K562 (cell line): ENCODE results near the gene GGT6. TPM values are rescaled to one million over a fixed set of nuclear protein-coding genes. Genes with fewer than 3 reads are reported as not detected.
A peak's percentile ranks its signal among the peaks of the same experiment; 100 is the strongest.

Experiments used
- ATAC-seq: fragments of 200-7000 bp; cut with Tn5 transposase; 3 replicates; pipeline ENCODE4 v1.9.1; 2020; ENCODE audit warnings: moderate library complexity
- BruUV-seq: library from RNA; stranded (reverse); fragments of 400-500 nt; replicated peaks from 2 replicates; lab custom pipeline; 2021; lab: Mats Ljungman, UMichigan
- CTCF ChIA-PET: fragments of 300-600 bp; formaldehyde crosslinking; extraction: SDS; loops from one replicate; lab custom pipeline; 2021; ENCODE audit warnings: low intra/inter-chr PET ratio; lab: Yijun Ruan, JAX
- POLR2A ChIA-PET: fragments of 300-600, 350-650 bp; sonication (Branson Sonifier 250); formaldehyde crosslinking; extraction: SDS; loops from one replicate; lab custom pipeline; 2021; ENCODE audit warnings: antibody characterized with exemption, inconsistent platforms; lab: Yijun Ruan, JAX
- DNase-seq, 4 experiments: peaks; one replicate each; pipeline versions ENCODE4 v3.0.0 to v3.0.0-alpha.2; 2011 to 2018; ENCODE audit warnings: low spot score in 3 of 4, mixed read lengths in 3 of 4; ENCODE audit errors: extremely low read depth in 1 of 4
- FAIRE-seq: peaks from 2 replicates; lab custom pipeline; 2011; peaks lifted over from hg19 to GRCh38; lab: Jason Lieb, UNC
- H2AFZ ChIP-seq: 2 replicates; pipeline ENCODE4 v1.6.0; 2011; ENCODE audit warnings: low read depth, low read length, control low read depth, inconsistent platforms
- H3K27ac ChIP-seq: fragments of 200-600 bp; 3 replicates; pipeline ENCODE4 v1.8.0; 2011; ENCODE audit warnings: low read depth, mild to moderate bottlenecking, control low read depth, inconsistent platforms, low read length, moderate library complexity, mixed read lengths; ENCODE audit errors: extremely low read depth
- H3K27me3 ChIP-seq, 2 experiments: fragments of 300-600 bp in 1 of 2; 2 replicates in 1 of 2; 3 replicates in 1 of 2; pipeline versions ENCODE4 v1.6.0 to v1.8.0; 2011; ENCODE audit warnings: inconsistent platforms in 2 of 2, low read length in 2 of 2, mild to moderate bottlenecking in 1 of 2, mixed read lengths in 1 of 2, moderate library complexity in 1 of 2; ENCODE audit not compliant: control insufficient read depth in 2 of 2, insufficient read depth in 2 of 2
- H3K36me3 ChIP-seq: fragments of 300-600 bp; 3 replicates; pipeline ENCODE4 v1.8.0; 2011; ENCODE audit warnings: mild to moderate bottlenecking, low read length, inconsistent platforms; ENCODE audit not compliant: control insufficient read depth, insufficient read depth
- H3K4me1 ChIP-seq, 2 experiments: fragments of 200-600 bp in 1 of 2; replicated peaks in 1 of 2; 2 replicates in 1 of 2; 3 replicates in 1 of 2; pipeline versions ENCODE4 v1.5.1 to v1.8.0; 2011; ENCODE audit warnings: inconsistent platforms in 2 of 2, low read length in 2 of 2, mild to moderate bottlenecking in 1 of 2, mixed read lengths in 1 of 2, moderate library complexity in 1 of 2; ENCODE audit not compliant: control insufficient read depth in 2 of 2, insufficient read depth in 2 of 2
- H3K4me2 ChIP-seq: 2 replicates; pipeline ENCODE4 v1.6.1; 2011; ENCODE audit warnings: low read length, control low read depth, inconsistent platforms, mixed read lengths; ENCODE audit not compliant: insufficient read depth
- H3K4me3 ChIP-seq: fragments of 200-600 bp; sonication (generic), shearing (Covaris generic); 2 replicates; pipeline ENCODE4 v1.5.1; 2016; ENCODE audit warnings: control low read depth, inconsistent platforms
- H3K79me2 ChIP-seq: fragments of 200-600 bp; 3 replicates; pipeline ENCODE4 v1.8.0; 2011; ENCODE audit warnings: low read length, inconsistent platforms; ENCODE audit not compliant: control insufficient read depth, insufficient read depth
- H3K9ac ChIP-seq, 2 experiments: 2 replicates each; pipeline versions ENCODE4 v1.6.0 to v1.6.1; 2011; ENCODE audit warnings: low read depth in 2 of 2, low read length in 2 of 2, control low read depth in 1 of 2, inconsistent platforms in 1 of 2, mild to moderate bottlenecking in 1 of 2, mixed read lengths in 1 of 2; ENCODE audit not compliant: insufficient read depth in 1 of 2
- H3K9me1 ChIP-seq: one replicate; pipeline ENCODE4 v1.6.0; 2011; ENCODE audit warnings: inconsistent platforms, mild to moderate bottlenecking, low read length, moderate library complexity; ENCODE audit not compliant: control insufficient read depth, insufficient read depth
- H3K9me3 ChIP-seq: replicated peaks from 2 replicates; pipeline ENCODE4 v1.5.1; 2011; ENCODE audit warnings: low read depth, low read length, inconsistent platforms; ENCODE audit not compliant: control insufficient read depth, insufficient read depth
- H4K20me1 ChIP-seq: replicated peaks from 2 replicates; pipeline ENCODE4 v1.6.1; 2011; ENCODE audit warnings: low read length, inconsistent platforms, mixed read lengths; ENCODE audit not compliant: control insufficient read depth, insufficient read depth
- GABPB1 ChIP-seq: sonication (generic); formaldehyde crosslinking; IDR thresholded peaks from 2 replicates; pipeline ENCODE4 v1.8.0; 2022; ENCODE audit warnings: mild to moderate bottlenecking, missing genetic modification reagents
- HEY1 ChIP-seq: fragments of 250-450 bp; sonication (Bioruptor Pico); IDR thresholded peaks from 2 replicates; pipeline ENCODE4 v1.5.0; 2020; ENCODE audit warnings: mild to moderate bottlenecking, moderate library complexity, borderline replicate concordance
- PTRF ChIP-seq: fragments of 450-650 bp; IDR thresholded peaks from 2 replicates; pipeline ENCODE4 v1.6.1; 2016; ENCODE audit warnings: mild to moderate bottlenecking, missing genetic modification characterization, missing compliant biosample characterization
- TARDBP ChIP-seq: fragments of 450-650 bp; IDR thresholded peaks from 2 replicates; pipeline ENCODE4 v1.6.1; 2016
- TCF7 ChIP-seq: sonication (generic); IDR thresholded peaks from 2 replicates; pipeline ENCODE4 v1.6.1; 2016; ENCODE audit warnings: antibody characterized with exemption, borderline replicate concordance
- WGBS: fragments of 100-300 bp; shearing (Covaris generic); methylation state at CpG from one replicate; pipeline ENCODE4 v1.1.6; 2016; ENCODE audit warnings: low coverage, mixed read lengths; ENCODE audit not compliant: insufficient coverage; ENCODE audit errors: missing lambda C conversion rate; 5-methylcytosine and 5-hydroxymethylcytosine counted together
- in situ Hi-C: fragments of 300-500 bp; cut with MboI; formaldehyde crosslinking; loops from 4 replicates; pipeline ENCODE4 v1.15.0; 2018; ENCODE audit warnings: inconsistent platforms, mixed read lengths
- intact Hi-C: fragments of 100-400 bp; cut with micrococcal nuclease; formaldehyde crosslinking; loops from 2 replicates; pipeline ENCODE4 v1.14.2; 2022
- polyA plus RNA-seq, 8 experiments: library from polyadenylated mRNA; depleted of rRNA in 4 of 8; stranded (reverse) in 5 of 8; unstranded in 3 of 8; fragments of >200 nt; fragmentation: Nextera tagmentation in 2 of 8; fragmentation: Illumina TruSeq in 1 of 8; extraction: Ambion mirVana in 2 of 8; extraction: Trizol in 1 of 8; gene quantifications; 2 replicates each; pipeline versions ENCODE4 v1.2.1 to v1.2.3, GENCODE V29; 2011 to 2014; ENCODE audit warnings: inconsistent platforms in 1 of 8, missing spikeins in 1 of 8
- total RNA-seq, 7 experiments: library from RNA; depleted of rRNA in 6 of 7; stranded (reverse); fragments of >200 nt in 6 of 7; fragmentation: Illumina TruSeq in 2 of 7; extraction: Trizol in 2 of 7; gene quantifications; 2 replicates each; pipeline versions ENCODE4 v1.2.1 to v1.2.3, GENCODE V29; 2011 to 2021; ENCODE audit warnings: low replicate concordance in 1 of 7
- TF ChIP-seq, protein P1 (sequence below): fragments of 200-600 bp; sonication (generic); IDR thresholded peaks from one replicate; pipeline ENCODE4 v1.6.1; 2012; ENCODE audit warnings: mild to moderate bottlenecking, low read depth, low read length, inconsistent platforms
- TF ChIP-seq, protein P2 (sequence below): sonication (generic); formaldehyde crosslinking; IDR thresholded peaks from 2 replicates; pipeline ENCODE4 v1.9.0; 2022; ENCODE audit warnings: mild to moderate bottlenecking, missing genetic modification reagents
- TF ChIP-seq, protein P3 (sequence below): sonication (generic); formaldehyde crosslinking; IDR thresholded peaks from 2 replicates; pipeline ENCODE4 v1.9.0; 2022; ENCODE audit warnings: mild to moderate bottlenecking, missing genetic modification reagents

Gene GGT6
- total and polyA plus RNA-seq, 9 of the 15 experiments (the other 6 are each of a cell fraction or from before 2014, with no cell fraction given) = 0.09 TPM; not detected in 8

DNA sequence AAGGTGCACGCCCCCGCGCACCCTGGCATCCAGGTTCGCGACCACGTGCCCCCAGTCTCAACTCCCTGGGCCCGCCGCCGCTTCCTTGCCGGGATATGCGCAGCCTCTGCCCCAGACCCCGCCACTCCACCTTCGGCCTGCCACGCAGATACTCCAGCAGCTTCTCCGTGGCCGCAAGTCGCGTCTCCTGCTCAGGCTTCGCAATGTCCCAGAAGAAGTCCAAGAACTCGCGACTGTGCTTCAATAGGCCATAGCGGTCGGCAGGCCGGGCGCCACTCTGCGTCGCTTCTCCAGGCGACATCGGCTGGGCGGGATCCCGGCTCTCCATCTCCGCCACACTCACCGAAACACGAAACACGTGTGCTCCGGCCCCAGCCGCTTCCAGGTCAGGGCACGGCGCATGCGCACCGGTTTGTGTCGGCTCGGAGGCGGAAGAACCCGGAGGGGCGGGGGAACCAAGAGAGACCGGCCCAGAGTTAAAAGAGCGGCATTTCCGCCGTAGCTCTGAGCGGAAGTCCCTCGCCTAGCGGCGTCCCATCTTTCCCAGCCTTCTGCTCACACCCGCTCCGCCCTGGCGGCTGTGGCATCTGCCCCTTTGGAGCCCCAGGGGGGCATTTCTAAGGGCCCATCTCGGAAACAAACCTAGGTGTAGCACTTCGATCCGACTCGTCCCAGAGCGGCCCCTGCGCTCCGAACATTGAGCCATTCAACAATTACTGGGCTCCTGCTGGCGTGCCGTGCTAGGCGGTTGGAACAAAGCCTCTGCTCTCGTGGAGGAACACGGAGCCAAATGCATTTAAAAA is 5.2 kb downstream of the GGT6 start, which contains the start of gene MYBBP1A:
Gene MYBBP1A, minus strand, starts transcription at position 388 of the 803 bp plus-strand sequence. Its CDS starts 60 bp downstream, at position 328.
- TSS peak; percentile 66 for BruUV-seq
- H3K9me1 ChIP-seq = no peaks in the 10 kb centered on the region
- TF ChIP-seq, protein P1, sequence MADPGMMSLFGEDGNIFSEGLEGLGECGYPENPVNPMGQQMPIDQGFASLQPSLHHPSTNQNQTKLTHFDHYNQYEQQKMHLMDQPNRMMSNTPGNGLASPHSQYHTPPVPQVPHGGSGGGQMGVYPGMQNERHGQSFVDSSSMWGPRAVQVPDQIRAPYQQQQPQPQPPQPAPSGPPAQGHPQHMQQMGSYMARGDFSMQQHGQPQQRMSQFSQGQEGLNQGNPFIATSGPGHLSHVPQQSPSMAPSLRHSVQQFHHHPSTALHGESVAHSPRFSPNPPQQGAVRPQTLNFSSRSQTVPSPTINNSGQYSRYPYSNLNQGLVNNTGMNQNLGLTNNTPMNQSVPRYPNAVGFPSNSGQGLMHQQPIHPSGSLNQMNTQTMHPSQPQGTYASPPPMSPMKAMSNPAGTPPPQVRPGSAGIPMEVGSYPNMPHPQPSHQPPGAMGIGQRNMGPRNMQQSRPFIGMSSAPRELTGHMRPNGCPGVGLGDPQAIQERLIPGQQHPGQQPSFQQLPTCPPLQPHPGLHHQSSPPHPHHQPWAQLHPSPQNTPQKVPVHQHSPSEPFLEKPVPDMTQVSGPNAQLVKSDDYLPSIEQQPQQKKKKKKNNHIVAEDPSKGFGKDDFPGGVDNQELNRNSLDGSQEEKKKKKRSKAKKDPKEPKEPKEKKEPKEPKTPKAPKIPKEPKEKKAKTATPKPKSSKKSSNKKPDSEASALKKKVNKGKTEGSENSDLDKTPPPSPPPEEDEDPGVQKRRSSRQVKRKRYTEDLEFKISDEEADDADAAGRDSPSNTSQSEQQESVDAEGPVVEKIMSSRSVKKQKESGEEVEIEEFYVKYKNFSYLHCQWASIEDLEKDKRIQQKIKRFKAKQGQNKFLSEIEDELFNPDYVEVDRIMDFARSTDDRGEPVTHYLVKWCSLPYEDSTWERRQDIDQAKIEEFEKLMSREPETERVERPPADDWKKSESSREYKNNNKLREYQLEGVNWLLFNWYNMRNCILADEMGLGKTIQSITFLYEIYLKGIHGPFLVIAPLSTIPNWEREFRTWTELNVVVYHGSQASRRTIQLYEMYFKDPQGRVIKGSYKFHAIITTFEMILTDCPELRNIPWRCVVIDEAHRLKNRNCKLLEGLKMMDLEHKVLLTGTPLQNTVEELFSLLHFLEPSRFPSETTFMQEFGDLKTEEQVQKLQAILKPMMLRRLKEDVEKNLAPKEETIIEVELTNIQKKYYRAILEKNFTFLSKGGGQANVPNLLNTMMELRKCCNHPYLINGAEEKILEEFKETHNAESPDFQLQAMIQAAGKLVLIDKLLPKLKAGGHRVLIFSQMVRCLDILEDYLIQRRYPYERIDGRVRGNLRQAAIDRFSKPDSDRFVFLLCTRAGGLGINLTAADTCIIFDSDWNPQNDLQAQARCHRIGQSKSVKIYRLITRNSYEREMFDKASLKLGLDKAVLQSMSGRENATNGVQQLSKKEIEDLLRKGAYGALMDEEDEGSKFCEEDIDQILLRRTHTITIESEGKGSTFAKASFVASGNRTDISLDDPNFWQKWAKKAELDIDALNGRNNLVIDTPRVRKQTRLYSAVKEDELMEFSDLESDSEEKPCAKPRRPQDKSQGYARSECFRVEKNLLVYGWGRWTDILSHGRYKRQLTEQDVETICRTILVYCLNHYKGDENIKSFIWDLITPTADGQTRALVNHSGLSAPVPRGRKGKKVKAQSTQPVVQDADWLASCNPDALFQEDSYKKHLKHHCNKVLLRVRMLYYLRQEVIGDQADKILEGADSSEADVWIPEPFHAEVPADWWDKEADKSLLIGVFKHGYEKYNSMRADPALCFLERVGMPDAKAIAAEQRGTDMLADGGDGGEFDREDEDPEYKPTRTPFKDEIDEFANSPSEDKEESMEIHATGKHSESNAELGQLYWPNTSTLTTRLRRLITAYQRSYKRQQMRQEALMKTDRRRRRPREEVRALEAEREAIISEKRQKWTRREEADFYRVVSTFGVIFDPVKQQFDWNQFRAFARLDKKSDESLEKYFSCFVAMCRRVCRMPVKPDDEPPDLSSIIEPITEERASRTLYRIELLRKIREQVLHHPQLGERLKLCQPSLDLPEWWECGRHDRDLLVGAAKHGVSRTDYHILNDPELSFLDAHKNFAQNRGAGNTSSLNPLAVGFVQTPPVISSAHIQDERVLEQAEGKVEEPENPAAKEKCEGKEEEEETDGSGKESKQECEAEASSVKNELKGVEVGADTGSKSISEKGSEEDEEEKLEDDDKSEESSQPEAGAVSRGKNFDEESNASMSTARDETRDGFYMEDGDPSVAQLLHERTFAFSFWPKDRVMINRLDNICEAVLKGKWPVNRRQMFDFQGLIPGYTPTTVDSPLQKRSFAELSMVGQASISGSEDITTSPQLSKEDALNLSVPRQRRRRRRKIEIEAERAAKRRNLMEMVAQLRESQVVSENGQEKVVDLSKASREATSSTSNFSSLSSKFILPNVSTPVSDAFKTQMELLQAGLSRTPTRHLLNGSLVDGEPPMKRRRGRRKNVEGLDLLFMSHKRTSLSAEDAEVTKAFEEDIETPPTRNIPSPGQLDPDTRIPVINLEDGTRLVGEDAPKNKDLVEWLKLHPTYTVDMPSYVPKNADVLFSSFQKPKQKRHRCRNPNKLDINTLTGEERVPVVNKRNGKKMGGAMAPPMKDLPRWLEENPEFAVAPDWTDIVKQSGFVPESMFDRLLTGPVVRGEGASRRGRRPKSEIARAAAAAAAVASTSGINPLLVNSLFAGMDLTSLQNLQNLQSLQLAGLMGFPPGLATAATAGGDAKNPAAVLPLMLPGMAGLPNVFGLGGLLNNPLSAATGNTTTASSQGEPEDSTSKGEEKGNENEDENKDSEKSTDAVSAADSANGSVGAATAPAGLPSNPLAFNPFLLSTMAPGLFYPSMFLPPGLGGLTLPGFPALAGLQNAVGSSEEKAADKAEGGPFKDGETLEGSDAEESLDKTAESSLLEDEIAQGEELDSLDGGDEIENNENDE = no peak
- TF ChIP-seq HEY1 (CRISPR knock-in tag) = no peak
- peak; percentile 89 for TF ChIP-seq GABPB1
- TF ChIP-seq PTRF (tag) = no peak
- TF ChIP-seq, protein P2, sequence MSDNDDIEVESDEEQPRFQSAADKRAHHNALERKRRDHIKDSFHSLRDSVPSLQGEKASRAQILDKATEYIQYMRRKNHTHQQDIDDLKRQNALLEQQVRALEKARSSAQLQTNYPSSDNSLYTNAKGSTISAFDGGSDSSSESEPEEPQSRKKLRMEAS (CRISPR knock-in tag) = peak; percentile 95
- no peak for TF ChIP-seq TARDBP
- TF ChIP-seq, protein P3, sequence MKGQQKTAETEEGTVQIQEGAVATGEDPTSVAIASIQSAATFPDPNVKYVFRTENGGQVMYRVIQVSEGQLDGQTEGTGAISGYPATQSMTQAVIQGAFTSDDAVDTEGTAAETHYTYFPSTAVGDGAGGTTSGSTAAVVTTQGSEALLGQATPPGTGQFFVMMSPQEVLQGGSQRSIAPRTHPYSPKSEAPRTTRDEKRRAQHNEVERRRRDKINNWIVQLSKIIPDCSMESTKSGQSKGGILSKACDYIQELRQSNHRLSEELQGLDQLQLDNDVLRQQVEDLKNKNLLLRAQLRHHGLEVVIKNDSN = peak; percentile 75
- no peak for TF ChIP-seq TCF7

More for the DNA sequence above, 5.2 kb downstream of the GGT6 start, which contains the start of gene MYBBP1A:
- H3K4me1 ChIP-seq = peaks cover 3 to 36% of the 10 kb centered on the region in 2 experiments; a peak in 4 of 5 replicates
- in situ Hi-C loops (no loop called here), intact Hi-C loops (no loop called here)
- peaks cover 39% of the 10 kb centered on the region; the same call in 2 of the 3 replicates for H3K36me3 ChIP-seq
- H3K79me2 ChIP-seq = peaks cover 38% of the 10 kb centered on the region
- H4K20me1 ChIP-seq = no peaks in the 10 kb centered on the region
- H3K27ac ChIP-seq = peak within 1 kb of the TSS; percentile 83
- H3K9ac ChIP-seq = peak within 1 kb of the TSS; percentile 76 to 98
- WGBS = 3% methylated on average over 42 of the region's 69 CpGs
- peak; percentile 96 for ATAC-seq
- DNase-seq = peak; percentile 95 to 97 (median 95)
- H3K27me3 ChIP-seq = no peaks in the 10 kb centered on the region
- ChIA-PET CTCF (no interaction called here), POLR2A (interaction anchor here (0.5 to 1.4 kb wide), 4 partner anchors 17 to 619 kb away, joined by 3 to 5 read pairs (median 3); no protein-coding TSS in a partner anchor)
- peak within 1 kb of the TSS; percentile 98 for H2AFZ ChIP-seq
- peak; percentile 89 for FAIRE-seq
- H3K4me3 ChIP-seq = peak within 1 kb of the TSS; percentile 62
- no peaks in the 10 kb centered on the region for H3K9me3 ChIP-seq
- H3K4me2 ChIP-seq = peak within 1 kb of the TSS; percentile 91
